PC-3 (cell line): Measurements from ENCODE around the gene CAMK2B. TPM values are rescaled to one million over a fixed set of nuclear protein-coding genes. Genes with fewer than 3 reads are reported as not detected.

ENCODE experiments used
- ATAC-seq: fragments of 200-7000 bp; cut with Tn5 transposase; 2 replicates; pipeline ENCODE4 v1.9.1; 2020; ENCODE audit warnings: mild to moderate bottlenecking, moderate library complexity
- BruUV-seq: library from RNA; stranded (reverse); fragments of 400-500 nt; replicated peaks from 2 replicates; lab custom pipeline; 2021; lab: Mats Ljungman, UMichigan
- CTCF ChIA-PET: fragments of 300-600 bp; sonication (Branson Sonifier 250); formaldehyde crosslinking; loops from one replicate; lab custom pipeline; 2022; ENCODE audit warnings: antibody characterized with exemption; lab: Charles Lee
- POLR2A ChIA-PET: fragments of 300-600 bp; sonication (Branson Sonifier 250); formaldehyde crosslinking; loops from one replicate; lab custom pipeline; 2022; ENCODE audit warnings: antibody characterized with exemption; ENCODE audit not compliant: unreplicated experiment; lab: Charles Lee
- DNase-seq: peaks from one replicate; pipeline ENCODE4 v3.0.0-alpha.2; 2015
- H2AFZ ChIP-seq: fragments of 300-600 bp; sonication (generic); 2 replicates; pipeline ENCODE4 v1.6.0; 2016; ENCODE audit warnings: antibody characterized with exemption, low read length
- H3F3A ChIP-seq: fragments of 300-600 bp; sonication (generic); one replicate; pipeline ENCODE4 v1.6.0; 2017; ENCODE audit warnings: antibody characterized with exemption, low read length, control low read depth, mild to moderate bottlenecking; ENCODE audit not compliant: unreplicated experiment
- H3K27ac ChIP-seq: fragments of 300-600 bp; sonication (generic); 2 replicates; pipeline ENCODE4 v1.5.1; 2016; ENCODE audit warnings: mild to moderate bottlenecking, low read length
- H3K27me3 ChIP-seq: fragments of 300-600 bp; sonication (generic); 2 replicates; pipeline ENCODE4 v1.6.1; 2016; ENCODE audit warnings: low read length, mixed read lengths
- H3K36me3 ChIP-seq: fragments of 300-600 bp; sonication (generic); 2 replicates; pipeline ENCODE4 v1.6.1; 2016; ENCODE audit warnings: low read depth, mixed run types, low read length, mixed read lengths
- H3K4me1 ChIP-seq: fragments of 300-600 bp; sonication (generic); 2 replicates; pipeline ENCODE4 v1.5.1; 2016; ENCODE audit warnings: low read length; ENCODE audit not compliant: insufficient read depth
- H3K4me2 ChIP-seq: fragments of 300-600 bp; sonication (generic); 2 replicates; pipeline ENCODE4 v1.6.0; 2016; ENCODE audit warnings: low read length
- H3K4me3 ChIP-seq: fragments of 300-600 bp; sonication (generic); 2 replicates; pipeline ENCODE4 v1.5.1; 2016; ENCODE audit warnings: mild to moderate bottlenecking, low read length, mixed read lengths
- H3K79me2 ChIP-seq: fragments of 300-600 bp; sonication (generic); 2 replicates; pipeline ENCODE4 v1.6.1; 2017; ENCODE audit warnings: low read length, mixed read lengths
- H3K9ac ChIP-seq: fragments of 300-600 bp; sonication (generic); 2 replicates; pipeline ENCODE4 v1.6.0; 2016; ENCODE audit warnings: mild to moderate bottlenecking, low read length
- H3K9me2 ChIP-seq: fragments of 300-600 bp; sonication (generic); replicated peaks from 2 replicates; pipeline ENCODE4 v1.6.1; 2016; ENCODE audit warnings: mixed run types, low read length, mixed read lengths
- H3K9me3 ChIP-seq: fragments of 300-600 bp; sonication (generic); 2 replicates; pipeline ENCODE4 v1.6.1; 2016; ENCODE audit warnings: low read length, mixed read lengths
- H4K20me1 ChIP-seq: fragments of 300-600 bp; sonication (generic); 2 replicates; pipeline ENCODE4 v1.6.1; 2016; ENCODE audit warnings: low read length, mixed read lengths
- CTCF ChIP-seq: fragments of 300-600 bp; sonication (generic); conservative IDR thresholded peaks from 2 replicates; pipeline ENCODE4 v1.5.1; 2017; ENCODE audit warnings: antibody characterized with exemption, low read depth, mild to moderate bottlenecking, low read length
- EZH2 ChIP-seq: fragments of 300-600 bp; sonication (generic); IDR thresholded peaks from one replicate; pipeline ENCODE4 v1.6.1; 2017; ENCODE audit warnings: antibody characterized with exemption, mild to moderate bottlenecking, low read length; ENCODE audit not compliant: unreplicated experiment
- EZH2phosphoT487 ChIP-seq: fragments of 300-600 bp; sonication (generic); IDR thresholded peaks from 2 replicates; pipeline ENCODE4 v1.6.1; 2018; ENCODE audit warnings: mild to moderate bottlenecking, antibody characterized with exemption, low read length, borderline replicate concordance
- intact Hi-C: fragments of 100-400 bp; cut with micrococcal nuclease; formaldehyde crosslinking; loops from 2 replicates; pipeline ENCODE4 v1.9.0; 2023
- total RNA-seq: library from RNA; depleted of rRNA; stranded (reverse); fragments of >200 nt; gene quantifications from 2 replicates; pipeline ENCODE4 v1.2.3, GENCODE V29; 2014

The CAMK2B gene
- total RNA-seq, 1 experiment from 2014 or later, result 1.2 TPM

DNA sequence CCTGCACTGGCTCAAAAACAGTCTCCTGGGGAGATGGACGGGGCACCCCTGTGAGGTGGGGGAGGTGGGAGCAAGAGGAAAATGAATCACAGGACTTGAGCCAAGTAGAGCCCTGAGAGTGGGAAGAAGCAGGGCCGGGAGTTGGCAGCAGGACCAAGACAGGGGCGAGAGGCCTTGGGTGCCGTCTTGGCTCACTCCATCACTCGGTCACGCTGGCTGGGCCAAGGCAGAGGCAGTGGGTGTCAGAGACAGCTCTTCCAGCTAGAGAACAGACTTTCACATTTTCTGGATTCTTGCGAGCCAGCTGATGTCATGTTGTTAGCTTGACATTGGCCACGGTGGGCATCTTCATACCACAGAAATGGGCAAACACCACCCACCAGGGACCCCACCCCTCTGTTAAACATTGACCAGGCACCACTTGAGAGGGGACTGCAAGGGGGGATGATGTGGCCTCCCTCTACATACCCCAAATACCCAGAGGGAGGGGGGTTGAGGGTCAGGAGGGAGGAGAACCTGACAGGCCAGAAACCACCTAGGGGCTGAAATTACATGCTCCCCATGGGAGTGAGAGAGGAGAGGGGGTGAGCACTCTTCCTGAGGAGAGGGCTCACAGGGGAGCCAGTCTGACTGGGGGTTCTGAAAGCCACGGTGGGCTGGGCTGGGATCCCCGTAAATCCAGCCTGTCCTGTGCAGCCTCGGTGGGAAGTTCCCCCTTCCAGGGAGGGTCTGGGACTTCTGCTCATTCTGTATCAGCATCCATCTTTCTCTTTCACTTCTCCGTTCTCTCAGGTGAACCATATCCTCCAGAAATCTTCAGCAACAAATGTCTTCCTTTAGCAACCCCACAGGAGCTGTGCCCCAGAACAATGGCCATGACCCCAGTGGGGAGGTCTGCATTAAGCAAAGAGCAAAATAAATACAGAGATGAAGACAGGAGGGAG, 19.6 kb downstream of the CAMK2B start:
- no peaks in the 10 kb centered on the region for H3K79me2 ChIP-seq
- intact Hi-C loops, result no loop called here
- ChIA-PET CTCF (no interaction called here), POLR2A (no interaction called here)
- BruUV-seq, result no TSS peak
- H3K9me2 ChIP-seq, result no peaks in the 10 kb centered on the region
- H2AFZ ChIP-seq, result no peak overlapping the region
- no peaks in the 10 kb centered on the region for H3K27me3 ChIP-seq
- no peak overlapping the region for H3K4me2 ChIP-seq
- no peaks in the 10 kb centered on the region for H4K20me1 ChIP-seq
- no peak overlapping the region for H3K4me3 ChIP-seq
- H3K27ac ChIP-seq, result no peak overlapping the region
- ATAC-seq, result no peak
- DNase-seq, result no peak
- TF ChIP-seq CTCF (no peak), EZH2 (no peak), EZH2phosphoT487 (no peak)
- H3K9ac ChIP-seq, result no peak overlapping the region
- no peaks in the 10 kb centered on the region for H3K9me3 ChIP-seq
- H3F3A ChIP-seq, result no peaks in the 10 kb centered on the region
- H3K4me1 ChIP-seq, result 0 out of 2 replicates have a peak, but pooled peaks cover 2% of the 10 kb centered on the region
- no peaks in the 10 kb centered on the region for H3K36me3 ChIP-seq

DNA sequence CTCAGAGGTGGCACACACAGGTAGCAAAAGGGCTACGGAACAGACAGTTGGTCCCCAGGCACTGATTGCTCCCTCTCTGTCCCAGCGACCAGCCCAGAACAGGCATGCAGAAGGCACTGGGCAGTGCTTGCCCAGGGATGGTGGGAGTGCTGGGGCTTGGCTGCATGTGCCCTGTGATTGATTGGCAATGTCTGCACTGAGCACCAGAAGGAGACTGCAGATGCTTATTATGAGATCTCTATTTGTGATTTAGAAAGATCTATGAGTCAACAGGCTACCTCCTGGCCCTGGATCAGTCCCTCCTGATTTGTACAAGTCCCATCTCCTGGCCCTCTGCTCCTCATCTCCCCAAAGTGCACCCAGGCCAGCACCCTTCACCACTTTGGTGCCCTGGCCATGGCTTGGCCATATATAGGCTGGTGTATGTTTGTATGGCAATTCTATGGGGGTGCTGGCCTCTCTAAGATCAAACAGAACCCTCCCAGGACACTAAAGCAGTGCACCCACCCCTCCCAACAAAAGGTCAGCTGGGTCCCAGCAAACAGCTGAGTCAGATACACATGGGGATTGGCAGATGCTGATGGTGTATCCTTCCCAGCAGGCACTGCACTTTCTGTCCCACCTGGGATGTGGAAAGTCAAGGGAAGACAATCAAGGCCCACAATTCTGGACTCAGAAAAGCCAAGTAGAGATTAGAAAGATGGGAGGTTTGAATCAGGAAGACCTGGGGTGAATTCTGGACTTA, 30.9 kb downstream of the CAMK2B start:
- H3K4me3 ChIP-seq, result no peak overlapping the region
- H3K9me2 ChIP-seq, result no peaks in the 10 kb centered on the region
- no TSS peak for BruUV-seq
- H3F3A ChIP-seq, result no peaks in the 10 kb centered on the region
- H3K4me2 ChIP-seq, result no peak overlapping the region
- no peak overlapping the region for H2AFZ ChIP-seq
- ATAC-seq (no peak), DNase-seq (no peak)
- H3K9ac ChIP-seq, result no peak overlapping the region
- H3K36me3 ChIP-seq, result no peaks in the 10 kb centered on the region
- intact Hi-C loops, result no loop called here
- CTCF ChIA-PET, result no interaction called here
- H3K79me2 ChIP-seq, result no peaks in the 10 kb centered on the region
- POLR2A ChIA-PET, result no interaction called here
- no peak for TF ChIP-seq EZH2phosphoT487
- no peaks in the 10 kb centered on the region for H4K20me1 ChIP-seq
- no peak overlapping the region for H3K27ac ChIP-seq
- H3K9me3 ChIP-seq, result no peaks in the 10 kb centered on the region
- no peaks in the 10 kb centered on the region for H3K27me3 ChIP-seq
- no peaks in the 10 kb centered on the region for H3K4me1 ChIP-seq

GRCh38 chr7:44293561-44294324, 31.7 kb downstream of the CAMK2B start:
- Histone ChIP-seq H3F3A (no peaks in the 10 kb centered on the region), H3K9me2 (no peaks in the 10 kb centered on the region), H3K27me3 (no peaks in the 10 kb centered on the region), H3K4me3 (no peak overlapping the region), H3K4me1 (no peaks in the 10 kb centered on the region), H3K79me2 (no peaks in the 10 kb centered on the region), H3K27ac (no peak overlapping the region), H3K4me2 (no peak overlapping the region), H3K36me3 (no peaks in the 10 kb centered on the region), H4K20me1 (no peaks in the 10 kb centered on the region), H2AFZ (no peak overlapping the region), H3K9ac (no peak overlapping the region), H3K9me3 (no peaks in the 10 kb centered on the region)
- DNase-seq (no peak), ATAC-seq (no peak)
- ChIA-PET POLR2A (no interaction called here), CTCF (no interaction called here)
- intact Hi-C loops, result no loop called here
- no peak for TF ChIP-seq CTCF
- TF ChIP-seq EZH2phosphoT487, result no peak
- no peak for TF ChIP-seq EZH2
- no TSS peak for BruUV-seq
